B cell (primary cell): ENCODE measurements around the gene SIK3. TPM values are rescaled to one million over a fixed set of nuclear protein-coding genes. Genes with fewer than 3 reads are reported as not detected.
A peak's percentile ranks its signal among the peaks of the same experiment; 100 is the strongest.

ENCODE experiments used
- ATAC-seq: fragments of 200-7000 bp; cut with Tn5 transposase; one replicate; pipeline ENCODE4 v1.10.0; 2021; ENCODE audit warnings: low read depth, mild to moderate bottlenecking, moderate number of reproducible peaks, moderate library complexity
- CTCF ChIA-PET: fragments of 350-600 bp; sonication (Branson Sonifier 250); formaldehyde crosslinking; loops from one replicate; lab custom pipeline; 2021; ENCODE audit warnings: antibody characterized with exemption, inconsistent platforms; lab: Charles Lee
- POLR2A ChIA-PET: fragments of 350-600 bp; sonication (Branson Sonifier 250); formaldehyde crosslinking; loops from one replicate; lab custom pipeline; 2021; ENCODE audit warnings: antibody characterized with exemption; lab: Charles Lee
- DNase-seq: peaks from one replicate; pipeline ENCODE4 v3.0.0; 2013
- H2AFZ ChIP-seq: 2 replicates; pipeline ENCODE4 v1.6.1; 2012; ENCODE audit warnings: mild to moderate bottlenecking, low read depth, low read length; ENCODE audit not compliant: insufficient read depth, poor library complexity, severe bottlenecking
- H3K27ac ChIP-seq, 2 donors: 1 replicate in 1 of 2; 2 replicates in 1 of 2; pipeline ENCODE4 v1.5.1; 2012 to 2013; ENCODE audit warnings: low read length in 2 of 2, mild to moderate bottlenecking in 2 of 2, moderate library complexity in 1 of 2
- H3K27me3 ChIP-seq, 4 experiments: fragments of 200-600 bp in 1 of 4; sonication (generic) in 1 of 4; replicated peaks in 1 of 4; 1 replicate in 2 of 4; 2 replicates in 2 of 4; pipeline versions ENCODE4 v1.6.1 to v1.7.0; 2013 to 2016; ENCODE audit warnings: low read length in 3 of 4, mild to moderate bottlenecking in 2 of 4, mixed read lengths in 1 of 4, moderate library complexity in 1 of 4; ENCODE audit not compliant: insufficient read depth in 4 of 4, control insufficient read depth in 3 of 4; ENCODE audit errors: control extremely low read depth in 1 of 4
- H3K36me3 ChIP-seq, 2 experiments: replicated peaks in 1 of 2; 1 replicate in 1 of 2; 2 replicates in 1 of 2; pipeline versions ENCODE4 v1.6.1 to v1.7.1; 2013; ENCODE audit warnings: low read length in 1 of 2; ENCODE audit not compliant: insufficient read depth in 2 of 2, control insufficient read depth in 1 of 2; ENCODE audit errors: control extremely low read depth in 1 of 2, extremely low read depth in 1 of 2
- H3K4me1 ChIP-seq, 2 donors: fragments of 200-600 bp in 1 of 2; sonication (generic) in 1 of 2; 1 replicate in 1 of 2; 2 replicates in 1 of 2; pipeline versions ENCODE4 v1.5.1 to v1.6.1; 2013 to 2017; ENCODE audit warnings: low read length in 2 of 2; ENCODE audit not compliant: control insufficient read depth in 2 of 2, insufficient read depth in 2 of 2
- H3K4me2 ChIP-seq: replicated peaks from 2 replicates; pipeline ENCODE3; 2012; ENCODE audit warnings: mild to moderate bottlenecking, low read depth, low read length; ENCODE audit not compliant: poor library complexity, severe bottlenecking
- H3K4me3 ChIP-seq, 5 experiments: fragments of 200-600 bp in 1 of 5; sonication (generic) in 1 of 5; 1 replicate in 3 of 5; 2 replicates in 2 of 5; pipeline versions ENCODE4 v1.5.1 to v1.7.0; 2011 to 2016; ENCODE audit warnings: low read length in 4 of 5, mild to moderate bottlenecking in 4 of 5, low read depth in 2 of 5, control low read depth in 1 of 5, moderate library complexity in 1 of 5; ENCODE audit not compliant: insufficient read depth in 1 of 5; ENCODE audit errors: control extremely low read depth in 1 of 5, extremely low read depth in 1 of 5
- H3K79me2 ChIP-seq: fragments of 200-600 bp; sonication (generic); one replicate; pipeline ENCODE4 v1.6.0; 2016; ENCODE audit warnings: low read length; ENCODE audit not compliant: control insufficient read depth, insufficient read depth
- H3K9ac ChIP-seq: fragments of 200-600 bp; sonication (generic); 2 replicates; pipeline ENCODE4 v1.6.1; 2017; ENCODE audit warnings: mild to moderate bottlenecking, low read length, moderate library complexity
- H3K9me3 ChIP-seq, 3 donors: one replicate each; pipeline versions ENCODE4 v1.6.1 to v1.7.1; 2013; ENCODE audit warnings: low read length in 2 of 3; ENCODE audit not compliant: control insufficient read depth in 2 of 3, insufficient read depth in 1 of 3; ENCODE audit errors: control extremely low read depth in 1 of 3
- H4K20me1 ChIP-seq: 2 replicates; pipeline ENCODE4 v1.6.0; 2012; ENCODE audit warnings: mild to moderate bottlenecking, low read length; ENCODE audit not compliant: insufficient read depth, control insufficient read depth, poor library complexity, severe bottlenecking
- H3K27ac Mint-ChIP-seq: one replicate; pipeline ENCODE4 v1.8.0; 2021; ENCODE audit warnings: mixed read lengths
- H3K27me3 Mint-ChIP-seq: one replicate; pipeline ENCODE4 v1.8.0; 2021; ENCODE audit warnings: mixed read lengths
- H3K4me1 Mint-ChIP-seq: one replicate; pipeline ENCODE4 v1.8.0; 2021; ENCODE audit warnings: mixed read lengths
- H3K4me3 Mint-ChIP-seq: one replicate; pipeline ENCODE4 v1.8.0; 2021; ENCODE audit warnings: mixed read lengths
- H3K9me3 Mint-ChIP-seq: one replicate; pipeline ENCODE4 v1.8.0; 2022; ENCODE audit warnings: mixed read lengths; ENCODE audit not compliant: insufficient read depth
- CTCF ChIP-seq: fragments of 200-600 bp; IDR thresholded peaks from one replicate; pipeline ENCODE4 v1.8.0; 2022; ENCODE audit warnings: antibody characterized with exemption, mild to moderate bottlenecking
- EZH2 ChIP-seq: IDR thresholded peaks from 2 replicates; pipeline ENCODE4 v1.6.1; 2012; ENCODE audit warnings: borderline replicate concordance, low read depth, mild to moderate bottlenecking, moderate library complexity, low read length; ENCODE audit not compliant: insufficient read depth, poor library complexity, severe bottlenecking
- WGBS: methylation state at CpG from one replicate; pipeline ENCODE4 v1.1.5; 2013; ENCODE audit warnings: missing lambda C conversion rate; ENCODE audit not compliant: insufficient coverage; 5-methylcytosine and 5-hydroxymethylcytosine counted together
- intact Hi-C: fragments of 100-400 bp; cut with micrococcal nuclease; formaldehyde crosslinking; loops from one replicate; pipeline ENCODE4 v1.10.0; 2022
- polyA plus RNA-seq: library from polyadenylated mRNA; depleted of rRNA; stranded (reverse); fragments of >200 nt; gene quantifications from 2 replicates; pipeline ENCODE4 v1.2.3, GENCODE V29; 2012
- total RNA-seq, 2 donors: library from RNA; stranded (reverse); fragments of 120-200 nt in 1 of 2; gene quantifications; 1 replicate in 1 of 2; 2 replicates in 1 of 2; pipeline versions ENCODE4 v1.2.3 to v1.2.4, GENCODE V29; 2013 to 2022

Gene SIK3
- total and polyA plus RNA-seq, 2 donors (not counting 1 experiment from before 2014, with no cell fraction given): 36.5 to 180 TPM

GRCh38 chr11:117074119-117074518 is 24.1 kb downstream of the SIK3 start:
- peak; percentile 49 for ATAC-seq
- Histone ChIP-seq H4K20me1 (peaks cover 77% of the 10 kb centered on the region), H2AFZ (no peak overlapping the region), H3K27ac (no peak overlapping the region), H3K79me2 (peaks cover 100% of the 10 kb centered on the region), H3K4me2 (peak overlapping the region; percentile 38), H3K36me3 (peaks cover 0 to 6% of the 10 kb centered on the region in 2 experiments), H3K4me3 (no peak overlapping the region), H3K4me1 (peaks cover 42 to 49% of the 10 kb centered on the region in 2 donors), H3K9me3 (no peaks in the 10 kb centered on the region), H3K27me3 (no peaks in the 10 kb centered on the region), H3K9ac (no peak overlapping the region)
- Mint-ChIP-seq H3K27ac (peak overlapping the region; percentile 13), H3K9me3 (no peaks in the 10 kb centered on the region), H3K4me3 (peak overlapping the region; percentile 57), H3K27me3 (no peaks in the 10 kb centered on the region), H3K4me1 (peaks cover 66% of the 10 kb centered on the region)
- intact Hi-C loops: loop anchor here (5.0 kb wide), 1 partner anchor 37 kb away; no protein-coding TSS in a partner anchor
- peak; percentile 41 for DNase-seq
- ChIA-PET POLR2A (no interaction called here), CTCF (interaction anchor here (1.2 to 1.4 kb wide), 3 partner anchors 10 to 194 kb away, joined by 3 to 4 read pairs (median 3); no protein-coding TSS in a partner anchor)
- no peak for TF ChIP-seq EZH2
- no peak for TF ChIP-seq CTCF

- no peak overlapping the region for H3K4me3 Mint-ChIP-seq
- Histone ChIP-seq H3K9me3 (no peaks in the 10 kb centered on the region), H3K27ac (no peak overlapping the region), H3K79me2 (peaks cover 100% of the 10 kb centered on the region), H4K20me1 (peaks cover 71% of the 10 kb centered on the region), H3K4me3 (no peak overlapping the region), H3K4me1 (peaks cover 40 to 47% of the 10 kb centered on the region in 2 donors), H2AFZ (no peak overlapping the region), H3K27me3 (no peaks in the 10 kb centered on the region), H3K36me3 (peaks cover 0 to 6% of the 10 kb centered on the region in 2 experiments), H3K9ac (no peak overlapping the region), H3K4me2 (no peak overlapping the region)
- H3K27ac Mint-ChIP-seq: no peak overlapping the region
- no peak for DNase-seq
- intact Hi-C loops: loop anchor here (5.0 kb wide), 1 partner anchor 36 kb away; no protein-coding TSS in a partner anchor
- H3K27me3 Mint-ChIP-seq: no peaks in the 10 kb centered on the region
- ChIA-PET CTCF (interaction anchor here (1.0 to 1.3 kb wide), 3 partner anchors 14 to 72 kb away, joined by 3 to 4 read pairs (median 3); no protein-coding TSS in a partner anchor), POLR2A (interaction anchor here (0.6 kb wide), 1 partner anchor 54 kb away, joined by 3 read pairs; no protein-coding TSS in a partner anchor)
- no peak for TF ChIP-seq EZH2
- TF ChIP-seq CTCF: no peak
- peaks cover 65% of the 10 kb centered on the region for H3K4me1 Mint-ChIP-seq
- H3K9me3 Mint-ChIP-seq: no peaks in the 10 kb centered on the region
- ATAC-seq: no peak
- no CpG with 5 or more reads among the region's 2 CpGs for WGBS
Observed at GRCh38 chr11:117073539-117073938, 24.7 kb downstream of the SIK3 start.
